AG04450 (cell line): ENCODE data around the gene CFAP221. TPM values are rescaled to one million over a fixed set of nuclear protein-coding genes. Genes with fewer than 3 reads are reported as not detected.

ENCODE experiments used
- CTCF ChIA-PET: fragments of 300-600, 350-600 bp; formaldehyde crosslinking; extraction: SDS; loops from one replicate; lab custom pipeline; 2022; ENCODE audit warnings: antibody characterized with exemption, inconsistent platforms; lab: Charles Lee
- POLR2A ChIA-PET: fragments of 350-600 bp; formaldehyde crosslinking; extraction: SDS; loops from one replicate; lab custom pipeline; 2021; ENCODE audit warnings: antibody characterized with exemption, inconsistent platforms; lab: Yijun Ruan, JAX
- DNase-seq: peaks from one replicate; pipeline ENCODE4 v3.0.0-alpha.2; 2011; ENCODE audit warnings: low read depth, low spot score
- H3K27ac ChIP-seq: one replicate; pipeline ENCODE4 v1.5.1; 2012; ENCODE audit warnings: low read depth, low read length, control low read depth
- H3K27me3 ChIP-seq: one replicate; pipeline ENCODE4 v1.6.0; 2012; ENCODE audit warnings: low read length; ENCODE audit not compliant: control insufficient read depth, insufficient read depth
- H3K4me3 ChIP-seq: 2 replicates; pipeline ENCODE4 v1.5.1; 2011; ENCODE audit warnings: mild to moderate bottlenecking, low read depth, low read length, control low read depth
- H3K9me3 ChIP-seq: 2 replicates; pipeline ENCODE4 v1.5.1; 2012; ENCODE audit warnings: low read length; ENCODE audit not compliant: control insufficient read depth, insufficient read depth
- polyA plus RNA-seq: library from polyadenylated mRNA; depleted of rRNA; stranded (reverse); fragments of >200 nt; gene quantifications from 2 replicates; pipeline ENCODE4 v1.2.3, GENCODE V29; 2011; rRNA removed
- TF ChIP-seq, protein P1 (sequence below): IDR thresholded peaks from 2 replicates; pipeline ENCODE4 v1.5.1; 2011; ENCODE audit warnings: low read depth, low read length, control low read depth, inconsistent platforms

CFAP221 gene
- polyA plus RNA-seq, 1 experiment = not detected

DNA sequence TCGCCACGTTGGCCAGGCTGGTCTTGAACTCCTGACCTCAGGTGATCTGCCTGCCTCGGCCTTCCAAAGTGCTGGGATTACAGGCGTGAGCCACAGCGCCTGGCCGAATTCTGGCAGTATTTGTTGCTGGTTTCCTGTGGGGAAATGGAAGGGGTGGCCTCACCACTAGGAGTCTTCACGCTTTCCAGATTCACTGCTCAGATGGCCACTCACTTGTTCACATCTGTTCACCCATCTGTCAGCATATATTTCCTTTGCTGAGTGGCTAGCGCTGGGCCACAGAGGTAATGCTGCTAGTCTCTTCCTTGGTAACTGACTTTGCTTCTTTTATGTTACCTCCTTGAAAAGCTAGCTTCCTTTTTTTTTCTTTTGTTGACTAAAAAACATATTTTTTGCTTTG lies 162.0 kb downstream of the CFAP221 start:
- Histone ChIP-seq H3K27ac (no peak overlapping the region), H3K4me3 (no peak overlapping the region), H3K27me3 (peaks cover 4% of the 10 kb centered on the region), H3K9me3 (peaks cover 8% of the 10 kb centered on the region)
- DNase-seq = no peak
- ChIA-PET CTCF (interaction anchor here (2.0 kb wide), 1 partner anchor 469 kb away, joined by 6 read pairs; no protein-coding TSS in a partner anchor), POLR2A (no interaction called here)
- TF ChIP-seq, protein P1, sequence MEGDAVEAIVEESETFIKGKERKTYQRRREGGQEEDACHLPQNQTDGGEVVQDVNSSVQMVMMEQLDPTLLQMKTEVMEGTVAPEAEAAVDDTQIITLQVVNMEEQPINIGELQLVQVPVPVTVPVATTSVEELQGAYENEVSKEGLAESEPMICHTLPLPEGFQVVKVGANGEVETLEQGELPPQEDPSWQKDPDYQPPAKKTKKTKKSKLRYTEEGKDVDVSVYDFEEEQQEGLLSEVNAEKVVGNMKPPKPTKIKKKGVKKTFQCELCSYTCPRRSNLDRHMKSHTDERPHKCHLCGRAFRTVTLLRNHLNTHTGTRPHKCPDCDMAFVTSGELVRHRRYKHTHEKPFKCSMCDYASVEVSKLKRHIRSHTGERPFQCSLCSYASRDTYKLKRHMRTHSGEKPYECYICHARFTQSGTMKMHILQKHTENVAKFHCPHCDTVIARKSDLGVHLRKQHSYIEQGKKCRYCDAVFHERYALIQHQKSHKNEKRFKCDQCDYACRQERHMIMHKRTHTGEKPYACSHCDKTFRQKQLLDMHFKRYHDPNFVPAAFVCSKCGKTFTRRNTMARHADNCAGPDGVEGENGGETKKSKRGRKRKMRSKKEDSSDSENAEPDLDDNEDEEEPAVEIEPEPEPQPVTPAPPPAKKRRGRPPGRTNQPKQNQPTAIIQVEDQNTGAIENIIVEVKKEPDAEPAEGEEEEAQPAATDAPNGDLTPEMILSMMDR = no peak

Other genes with a start within 250 kb of the CFAP221 start
- 26.5 and 30.2 TPM in 2 replicates for gene C2orf76, start 177.6 kb upstream of the CFAP221 start, polyA plus RNA-seq
- gene DBI, start 177.5 kb upstream of the CFAP221 start, polyA plus RNA-seq = 235 and 244 TPM in 2 replicates
- 0.98 and 1.2 TPM in 2 replicates for gene TMEM37, start 112.6 kb upstream of the CFAP221 start, polyA plus RNA-seq
- gene SCTR, start 20.0 kb upstream of the CFAP221 start, polyA plus RNA-seq = not detected in 2 replicates
- gene TMEM177, start 134.8 kb downstream of the CFAP221 start, polyA plus RNA-seq = 6.7 and 7.5 TPM in 2 replicates
- gene PTPN4, start 215.5 kb downstream of the CFAP221 start, polyA plus RNA-seq = 16.5 and 19.6 TPM in 2 replicates